T follicular helper cell (primary cell): ENCODE data around the gene VIPR2.
"Not testable (repeated sequence)": the region's sequence is repeated elsewhere in the genome, so short reads cannot be mapped to it uniquely, and the experiment has no call there.

Experiments
- DNase-seq: peaks from one replicate; pipeline ENCODE4 v3.0.0-alpha.2; 2020; ENCODE audit warnings: low read depth

The VIPR2 gene

GRCh38 chr7:158985583-158985982, 159.1 kb downstream of the VIPR2 start:
- no peak for DNase-seq

GRCh38 chr7:158984007-158984406, 160.7 kb downstream of the VIPR2 start:
- DNase-seq = not testable (repeated sequence)

- not testable (repeated sequence) for DNase-seq
Measured at GRCh38 chr7:158982080-158982479, 162.6 kb downstream of the VIPR2 start.

GRCh38 chr7:158979635-158980351, 164.9 kb downstream of the VIPR2 start:
- DNase-seq = no peak

- DNase-seq = no peak
Measured at GRCh38 chr7:158979023-158979529, 165.6 kb downstream of the VIPR2 start.
